Tibial nerve (tissue), 4 donors: ENCODE results near the gene AQP1.

Experiments used
- CTCF ChIP-seq, 5 experiments: fragments of 200-600 bp in 3 of 5; fragments of 450-650 bp in 2 of 5; sonication (generic) in 3 of 5; IDR thresholded peaks; one replicate each; pipeline ENCODE4 v1.5.1; 2016 to 2019; ENCODE audit warnings: antibody characterized with exemption in 5 of 5, mild to moderate bottlenecking in 3 of 5, moderate library complexity in 2 of 5
- EP300 ChIP-seq, 2 donors: sonication (generic); formaldehyde crosslinking; IDR thresholded peaks; one replicate each; pipeline ENCODE4 v1.6.1; 2017; ENCODE audit warnings: antibody characterized with exemption in 2 of 2, mild to moderate bottlenecking in 1 of 2

GRCh38 chr7:30915005-30915601, 3.5 kb downstream of the AQP1 start:
- TF ChIP-seq CTCF (IDR thresholded peaks at IDR 0.05), result no peak
- no peak for TF ChIP-seq EP300 (IDR thresholded peaks at IDR 0.05)
